Neural cell (in vitro differentiated cells): ENCODE data around the gene UNK. TPM values are rescaled to one million over a fixed set of nuclear protein-coding genes. Genes with fewer than 3 reads are reported as not detected.

Experiments
- H2AFZ ChIP-seq: fragments of 200-600, 300-800 bp; sonication (generic), shearing (Covaris generic); 2 replicates; pipeline ENCODE4 v1.6.0; 2014; ENCODE audit warnings: low read depth, mild to moderate bottlenecking, antibody characterized with exemption, low read length, moderate library complexity
- H3F3A ChIP-seq: fragments of 200-600 bp; shearing (Covaris generic); 2 replicates; pipeline ENCODE4 v1.6.1; 2016; ENCODE audit warnings: mild to moderate bottlenecking, moderate library complexity, mixed read lengths, antibody characterized with exemption, low read length; ENCODE audit not compliant: insufficient read depth, poor library complexity, severe bottlenecking
- H3K27ac ChIP-seq: fragments of 200-600, 300-800 bp; sonication (generic), shearing (Covaris generic); 2 replicates; pipeline ENCODE4 v1.5.1; 2014; ENCODE audit warnings: mild to moderate bottlenecking, low read length, moderate library complexity
- H3K27me3 ChIP-seq: fragments of 300-800, 200-600 bp; sonication (generic), shearing (Covaris generic); 2 replicates; pipeline ENCODE4 v1.6.0; 2014; ENCODE audit warnings: mild to moderate bottlenecking, low read depth, low read length, moderate library complexity; ENCODE audit not compliant: insufficient read depth
- H3K36me3 ChIP-seq: fragments of 300-800, 200-600 bp; sonication (generic), shearing (Covaris generic); 2 replicates; pipeline ENCODE4 v1.5.1; 2014; ENCODE audit warnings: mild to moderate bottlenecking, antibody characterized with exemption, low read length, moderate library complexity; ENCODE audit not compliant: insufficient read depth
- H3K4me2 ChIP-seq: fragments of 300-800, 200-600 bp; sonication (generic), shearing (Covaris generic); 2 replicates; pipeline ENCODE4 v1.6.0; 2014; ENCODE audit warnings: mild to moderate bottlenecking, low read length
- H3K4me3 ChIP-seq: fragments of 300-800, 200-600 bp; sonication (generic), shearing (Covaris generic); 2 replicates; pipeline ENCODE4 v1.5.1; 2014; ENCODE audit warnings: mild to moderate bottlenecking, low read length, moderate library complexity
- H3K79me2 ChIP-seq: fragments of 200-600 bp; shearing (Covaris generic); replicated peaks from 2 replicates; pipeline ENCODE4 v1.6.0; 2014; ENCODE audit warnings: mild to moderate bottlenecking, low read length, moderate library complexity; ENCODE audit not compliant: insufficient read depth
- H3K9ac ChIP-seq: fragments of 300-800, 200-600 bp; sonication (generic), shearing (Covaris generic); 2 replicates; pipeline ENCODE4 v1.6.1; 2016; ENCODE audit warnings: mild to moderate bottlenecking, low read length, mixed read lengths
- H3K9me2 ChIP-seq: fragments of 200-600 bp; shearing (Covaris generic); 2 replicates; pipeline ENCODE4 v1.6.1; 2016; ENCODE audit warnings: mild to moderate bottlenecking, low read length, mixed read lengths; ENCODE audit not compliant: insufficient read depth
- H3K9me3 ChIP-seq: fragments of 200-600, 300-800 bp; sonication (generic), shearing (Covaris generic); 2 replicates; pipeline ENCODE4 v1.6.1; 2016; ENCODE audit warnings: mild to moderate bottlenecking, mixed run types, low read length, moderate library complexity, mixed read lengths
- H4K20me1 ChIP-seq: fragments of 200-600 bp; shearing (Covaris generic); 2 replicates; pipeline ENCODE4 v1.6.1; 2016; ENCODE audit warnings: mild to moderate bottlenecking, mixed run types; ENCODE audit not compliant: insufficient read depth
- EP300 ChIP-seq: fragments of 450-650 bp; conservative IDR thresholded peaks from 2 replicates; pipeline ENCODE4 v1.6.1; 2014; ENCODE audit warnings: antibody characterized with exemption, mild to moderate bottlenecking, moderate library complexity; ENCODE audit not compliant: poor library complexity, severe bottlenecking
- EZH2 ChIP-seq: fragments of 200-600, 300-800 bp; shearing (Covaris generic), sonication (generic); IDR thresholded peaks from 2 replicates; pipeline ENCODE4 v1.6.1; 2014; ENCODE audit warnings: antibody characterized with exemption, low read length, borderline replicate concordance, mild to moderate bottlenecking; ENCODE audit not compliant: insufficient read depth, poor library complexity, severe bottlenecking
- MXI1 ChIP-seq: fragments of 450-650 bp; conservative IDR thresholded peaks from 2 replicates; pipeline ENCODE4 v1.6.1; 2014; ENCODE audit warnings: antibody characterized with exemption, mild to moderate bottlenecking; ENCODE audit not compliant: poor library complexity, severe bottlenecking
- POLR2AphosphoS5 ChIP-seq: IDR thresholded peaks from 2 replicates; pipeline ENCODE4 v1.6.1; 2012
- RAD21 ChIP-seq: fragments of 450-650 bp; conservative IDR thresholded peaks from 2 replicates; pipeline ENCODE4 v1.6.1; 2014; ENCODE audit warnings: antibody characterized with exemption, mild to moderate bottlenecking, moderate library complexity
- SMC3 ChIP-seq: fragments of 450-650 bp; conservative IDR thresholded peaks from 2 replicates; pipeline ENCODE4 v1.6.1; 2014; ENCODE audit warnings: antibody characterized with exemption, mild to moderate bottlenecking, moderate library complexity; ENCODE audit not compliant: poor library complexity
- TAF1 ChIP-seq: IDR thresholded peaks from 2 replicates; pipeline ENCODE4 v1.6.1; 2012; ENCODE audit warnings: low read depth
- polyA plus RNA-seq: library from polyadenylated mRNA; depleted of rRNA; stranded (reverse); fragments of >200 nt; gene quantifications from 2 replicates; pipeline ENCODE4 v1.2.3, GENCODE V29; 2014
- TF ChIP-seq, protein P1 (sequence below): fragments of 450-650 bp; IDR thresholded peaks from 2 replicates; pipeline ENCODE4 v1.5.1; 2014; ENCODE audit warnings: antibody characterized with exemption, mild to moderate bottlenecking, moderate library complexity; ENCODE audit not compliant: poor library complexity, severe bottlenecking
- TF ChIP-seq, protein P2 (sequence below): IDR thresholded peaks from 2 replicates; pipeline ENCODE4 v1.6.1; 2012; ENCODE audit warnings: borderline replicate concordance

UNK gene
- polyA plus RNA-seq, 1 donor from 2014 or later: 29.9 TPM

DNA sequence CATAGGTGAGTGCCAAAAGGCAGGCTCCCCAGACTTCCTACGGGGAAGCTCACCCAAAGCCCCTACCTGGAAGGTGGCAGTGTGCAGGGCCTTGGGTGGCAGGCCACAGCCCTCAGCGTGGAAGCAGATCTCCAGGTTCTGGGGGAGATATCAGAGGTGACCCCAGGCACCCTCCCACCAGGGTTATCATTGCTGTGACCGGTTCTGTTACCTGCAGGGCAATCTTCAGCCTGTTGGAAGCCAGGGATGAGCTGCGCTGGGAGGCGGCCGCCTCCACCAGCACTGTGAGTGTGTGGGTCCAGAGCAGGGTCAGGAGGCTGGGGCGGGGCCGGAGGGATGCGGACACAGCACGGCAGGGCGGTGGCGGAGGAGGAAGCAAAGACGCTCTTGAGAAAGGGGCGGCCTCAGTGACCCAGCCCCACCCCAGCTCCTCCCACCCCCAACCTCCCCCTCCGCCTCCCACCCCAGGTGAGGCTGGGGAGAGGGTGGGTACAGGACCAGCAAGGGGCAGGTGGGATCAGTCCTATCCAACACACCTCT, 46.5 kb downstream of the UNK start:
- Histone ChIP-seq H3K4me3 (no peak overlapping the region), H3K9me2 (no peaks in the 10 kb centered on the region), H3K27ac (no peak overlapping the region), H4K20me1 (no peaks in the 10 kb centered on the region), H3K4me2 (no peak overlapping the region), H2AFZ (no peak overlapping the region), H3K27me3 (no peaks in the 10 kb centered on the region), H3K9ac (no peak overlapping the region), H3F3A (no peaks in the 10 kb centered on the region), H3K79me2 (no peaks in the 10 kb centered on the region), H3K9me3 (no peaks in the 10 kb centered on the region), H3K36me3 (no peaks in the 10 kb centered on the region)
- TF ChIP-seq MXI1 (no peak), SMC3 (no peak), TAF1 (no peak), POLR2AphosphoS5 (no peak), EP300 (no peak), RAD21 (no peak), EZH2 (no peak)
- TF ChIP-seq, protein P1, sequence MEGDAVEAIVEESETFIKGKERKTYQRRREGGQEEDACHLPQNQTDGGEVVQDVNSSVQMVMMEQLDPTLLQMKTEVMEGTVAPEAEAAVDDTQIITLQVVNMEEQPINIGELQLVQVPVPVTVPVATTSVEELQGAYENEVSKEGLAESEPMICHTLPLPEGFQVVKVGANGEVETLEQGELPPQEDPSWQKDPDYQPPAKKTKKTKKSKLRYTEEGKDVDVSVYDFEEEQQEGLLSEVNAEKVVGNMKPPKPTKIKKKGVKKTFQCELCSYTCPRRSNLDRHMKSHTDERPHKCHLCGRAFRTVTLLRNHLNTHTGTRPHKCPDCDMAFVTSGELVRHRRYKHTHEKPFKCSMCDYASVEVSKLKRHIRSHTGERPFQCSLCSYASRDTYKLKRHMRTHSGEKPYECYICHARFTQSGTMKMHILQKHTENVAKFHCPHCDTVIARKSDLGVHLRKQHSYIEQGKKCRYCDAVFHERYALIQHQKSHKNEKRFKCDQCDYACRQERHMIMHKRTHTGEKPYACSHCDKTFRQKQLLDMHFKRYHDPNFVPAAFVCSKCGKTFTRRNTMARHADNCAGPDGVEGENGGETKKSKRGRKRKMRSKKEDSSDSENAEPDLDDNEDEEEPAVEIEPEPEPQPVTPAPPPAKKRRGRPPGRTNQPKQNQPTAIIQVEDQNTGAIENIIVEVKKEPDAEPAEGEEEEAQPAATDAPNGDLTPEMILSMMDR: no peak
- TF ChIP-seq, protein P2, sequence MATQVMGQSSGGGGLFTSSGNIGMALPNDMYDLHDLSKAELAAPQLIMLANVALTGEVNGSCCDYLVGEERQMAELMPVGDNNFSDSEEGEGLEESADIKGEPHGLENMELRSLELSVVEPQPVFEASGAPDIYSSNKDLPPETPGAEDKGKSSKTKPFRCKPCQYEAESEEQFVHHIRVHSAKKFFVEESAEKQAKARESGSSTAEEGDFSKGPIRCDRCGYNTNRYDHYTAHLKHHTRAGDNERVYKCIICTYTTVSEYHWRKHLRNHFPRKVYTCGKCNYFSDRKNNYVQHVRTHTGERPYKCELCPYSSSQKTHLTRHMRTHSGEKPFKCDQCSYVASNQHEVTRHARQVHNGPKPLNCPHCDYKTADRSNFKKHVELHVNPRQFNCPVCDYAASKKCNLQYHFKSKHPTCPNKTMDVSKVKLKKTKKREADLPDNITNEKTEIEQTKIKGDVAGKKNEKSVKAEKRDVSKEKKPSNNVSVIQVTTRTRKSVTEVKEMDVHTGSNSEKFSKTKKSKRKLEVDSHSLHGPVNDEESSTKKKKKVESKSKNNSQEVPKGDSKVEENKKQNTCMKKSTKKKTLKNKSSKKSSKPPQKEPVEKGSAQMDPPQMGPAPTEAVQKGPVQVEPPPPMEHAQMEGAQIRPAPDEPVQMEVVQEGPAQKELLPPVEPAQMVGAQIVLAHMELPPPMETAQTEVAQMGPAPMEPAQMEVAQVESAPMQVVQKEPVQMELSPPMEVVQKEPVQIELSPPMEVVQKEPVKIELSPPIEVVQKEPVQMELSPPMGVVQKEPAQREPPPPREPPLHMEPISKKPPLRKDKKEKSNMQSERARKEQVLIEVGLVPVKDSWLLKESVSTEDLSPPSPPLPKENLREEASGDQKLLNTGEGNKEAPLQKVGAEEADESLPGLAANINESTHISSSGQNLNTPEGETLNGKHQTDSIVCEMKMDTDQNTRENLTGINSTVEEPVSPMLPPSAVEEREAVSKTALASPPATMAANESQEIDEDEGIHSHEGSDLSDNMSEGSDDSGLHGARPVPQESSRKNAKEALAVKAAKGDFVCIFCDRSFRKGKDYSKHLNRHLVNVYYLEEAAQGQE: no peak

DNA sequence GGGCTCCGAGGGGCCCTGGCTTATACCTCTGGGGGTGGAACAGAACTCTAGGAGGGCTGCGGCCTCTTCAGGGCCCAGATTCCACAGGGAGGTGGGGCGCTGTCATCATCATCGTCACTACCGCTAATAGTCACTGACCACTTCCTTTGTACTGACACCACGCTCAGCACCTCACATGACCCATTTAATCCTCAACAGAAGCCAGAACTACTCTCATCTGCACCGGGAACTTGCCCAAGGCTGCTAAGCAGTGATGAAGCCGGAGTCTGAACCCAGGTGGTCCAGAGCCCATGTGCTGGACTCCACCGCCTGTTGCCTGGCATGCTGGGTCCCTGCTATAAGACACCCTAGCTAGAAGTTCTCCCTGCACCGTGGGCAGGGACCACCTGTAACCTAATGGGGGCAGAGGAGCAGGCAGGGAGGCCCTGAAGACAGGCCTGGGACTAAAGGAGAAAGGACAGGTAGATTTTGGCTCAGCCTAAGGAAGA, 47.6 kb downstream of the UNK start:
- Histone ChIP-seq H3K27ac (no peak overlapping the region), H4K20me1 (no peaks in the 10 kb centered on the region), H3K27me3 (no peaks in the 10 kb centered on the region), H2AFZ (no peak overlapping the region), H3K9me3 (no peaks in the 10 kb centered on the region), H3K4me3 (no peak overlapping the region), H3K9ac (no peak overlapping the region), H3F3A (no peaks in the 10 kb centered on the region), H3K79me2 (no peaks in the 10 kb centered on the region), H3K9me2 (no peaks in the 10 kb centered on the region), H3K36me3 (no peaks in the 10 kb centered on the region), H3K4me2 (no peak overlapping the region)
- TF ChIP-seq EZH2 (no peak), EP300 (no peak)
